IPS DF 6.9 (cell line): ENCODE results near the gene SLC25A30.
"Not testable (repeated sequence)": the region's sequence is repeated elsewhere in the genome, so short reads cannot be mapped to it uniquely, and the experiment has no call there.

Experiments
- DNase-seq: peaks from one replicate; pipeline ENCODE4 v3.0.0-alpha.2; 2013; ENCODE audit warnings: low read depth, low spot score
- H3K27ac ChIP-seq: one replicate; pipeline ENCODE4 v1.5.1; 2013; ENCODE audit warnings: low read length, control low read depth
- H3K27me3 ChIP-seq: 2 replicates; pipeline ENCODE4 v1.6.1; 2013; ENCODE audit warnings: mild to moderate bottlenecking, low read length; ENCODE audit not compliant: control insufficient read depth, insufficient read depth
- H3K36me3 ChIP-seq: 2 replicates; pipeline ENCODE4 v1.6.1; 2013; ENCODE audit warnings: low read length; ENCODE audit not compliant: control insufficient read depth, insufficient read depth
- H3K4me1 ChIP-seq: 2 replicates; pipeline ENCODE4 v1.6.1; 2013; ENCODE audit warnings: low read length; ENCODE audit not compliant: control insufficient read depth, insufficient read depth
- H3K4me3 ChIP-seq: 2 replicates; pipeline ENCODE4 v1.5.1; 2013; ENCODE audit warnings: mild to moderate bottlenecking, low read length
- H3K9me3 ChIP-seq: 2 replicates; pipeline ENCODE4 v1.6.1; 2013; ENCODE audit warnings: low read length, inconsistent platforms; ENCODE audit not compliant: control insufficient read depth, insufficient read depth
- WGBS: extraction: QIAGEN DNeasy Blood & Tissue Kit; methylation state at CpG from one replicate; pipeline ENCODE4 v1.1.7; 2013; ENCODE audit warnings: mixed read lengths, missing lambda C conversion rate; ENCODE audit not compliant: insufficient read length, insufficient coverage; 5-methylcytosine and 5-hydroxymethylcytosine counted together

Gene SLC25A30

DNA sequence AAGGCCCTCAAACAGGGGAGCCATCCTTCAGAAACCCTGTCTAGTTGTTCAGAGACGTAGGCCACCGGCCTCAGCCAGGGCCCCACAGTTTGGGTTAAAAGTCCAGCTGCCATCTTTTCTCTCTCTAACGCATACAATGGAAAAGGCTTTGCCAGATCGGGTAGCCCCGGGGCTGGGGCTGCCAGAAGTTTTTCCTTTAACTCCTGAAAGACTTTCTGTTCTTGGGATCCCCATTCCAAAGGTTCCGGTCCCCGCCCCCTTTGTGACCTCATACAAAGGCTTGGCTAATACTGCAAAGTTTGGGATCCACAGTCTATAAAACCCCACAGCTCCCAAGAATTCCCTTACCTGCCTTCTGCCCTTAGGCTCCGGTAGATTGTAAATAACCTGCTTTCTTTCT lies 37.5 kb downstream of the SLC25A30 start:
- not testable (repeated sequence) for H3K9me3 ChIP-seq, H3K4me1 ChIP-seq, H3K27me3 ChIP-seq, DNase-seq, H3K4me3 ChIP-seq, H3K27ac ChIP-seq, H3K36me3 ChIP-seq
- no CpG with 5 or more reads among the region's 8 CpGs for WGBS

DNA sequence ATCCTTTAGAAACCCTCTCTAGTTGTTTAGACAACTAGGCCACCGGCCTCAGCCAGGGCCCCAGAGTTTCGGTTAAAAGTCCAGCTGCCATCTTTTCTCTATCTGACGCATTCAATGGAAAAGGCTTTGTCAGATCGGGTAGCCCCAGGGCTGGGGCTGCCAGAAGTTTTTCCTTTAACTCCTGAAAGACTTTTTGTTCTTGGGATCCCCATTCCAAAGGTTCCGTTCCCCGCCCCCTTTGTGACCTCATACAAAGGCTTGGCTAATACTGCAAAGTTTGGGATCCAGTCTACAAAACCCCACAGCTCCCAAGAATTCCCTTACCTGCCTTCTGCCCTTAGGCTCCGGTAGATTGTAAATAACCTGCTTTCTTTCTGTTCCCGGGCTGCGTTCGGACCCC lies 38.7 kb downstream of the SLC25A30 start:
- H3K36me3 ChIP-seq, H3K27ac ChIP-seq, H3K4me3 ChIP-seq, DNase-seq, H3K4me1 ChIP-seq, H3K9me3 ChIP-seq, H3K27me3 ChIP-seq: not testable (repeated sequence)
- WGBS: no CpG with 5 or more reads among the region's 10 CpGs

- not testable (repeated sequence) for H3K27me3 ChIP-seq
- no CpG with 5 or more reads among the region's 8 CpGs for WGBS
These were observed 39.4 kb downstream of the SLC25A30 start for GRCh38 chr13:45378786-45379185.

GRCh38 chr13:45377314-45377713 lies 40.9 kb downstream of the SLC25A30 start:
- not testable (repeated sequence) for H3K4me3 ChIP-seq, H3K27me3 ChIP-seq, H3K9me3 ChIP-seq

More at GRCh38 chr13:45378786-45379185, 39.4 kb downstream of the SLC25A30 start:
- not testable (repeated sequence) for H3K36me3 ChIP-seq, H3K4me1 ChIP-seq, H3K27ac ChIP-seq, DNase-seq, H3K4me3 ChIP-seq, H3K9me3 ChIP-seq

DNA sequence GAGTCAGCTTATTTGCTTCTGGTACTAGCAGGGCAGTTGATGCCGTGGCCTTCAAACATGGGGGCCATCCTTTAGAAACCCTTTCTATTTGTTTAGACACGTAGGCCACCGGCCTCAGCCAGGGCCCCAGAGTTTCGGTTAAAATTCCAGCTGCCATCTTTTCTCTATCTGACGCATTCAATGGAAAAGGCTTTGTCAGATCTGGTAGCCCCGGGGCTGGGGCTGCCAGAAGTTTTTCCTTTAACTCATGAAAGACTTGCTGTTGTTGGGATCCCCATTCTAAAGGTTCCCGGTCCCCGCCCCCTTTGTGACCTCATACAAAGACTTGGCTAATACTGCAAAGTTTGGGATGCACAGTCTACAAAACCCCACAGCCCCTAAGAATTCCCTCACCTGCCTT lies 41.5 kb downstream of the SLC25A30 start:
- H3K27ac ChIP-seq, H3K27me3 ChIP-seq, H3K4me3 ChIP-seq, DNase-seq, H3K9me3 ChIP-seq, H3K36me3 ChIP-seq, H3K4me1 ChIP-seq: not testable (repeated sequence)
- whole genome bisulfite sequencing: no CpG with 5 or more reads among the region's 8 CpGs

More at GRCh38 chr13:45377314-45377713, 40.9 kb downstream of the SLC25A30 start:
- H3K4me1 ChIP-seq, H3K36me3 ChIP-seq, H3K27ac ChIP-seq, DNase-seq: not testable (repeated sequence)
- WGBS: no CpG with 5 or more reads among the region's 12 CpGs

DNA sequence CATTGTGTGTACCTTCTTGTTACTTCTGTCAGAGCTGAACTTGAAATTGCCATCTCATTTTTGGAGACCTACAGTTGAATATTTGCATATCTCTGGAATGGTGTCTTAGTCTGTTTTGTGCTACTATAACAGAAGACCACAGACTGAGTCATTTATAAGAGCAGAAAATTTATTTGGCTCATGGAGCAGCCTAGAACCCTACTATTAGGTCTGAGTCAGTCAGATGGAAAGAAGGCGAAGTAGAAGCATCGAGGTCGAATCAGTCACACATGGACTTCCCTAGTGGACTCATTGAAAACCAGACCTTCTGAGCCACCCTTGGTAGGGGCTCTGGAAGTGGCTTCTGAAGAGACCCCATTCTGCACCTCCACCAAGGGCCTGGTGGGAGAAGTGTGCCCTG lies 43.3 kb downstream of the SLC25A30 start:
- no peak overlapping the region for H3K27ac ChIP-seq
- no CpG with 5 or more reads among the region's 3 CpGs for WGBS
- H3K4me1 ChIP-seq: peaks cover 2% of the 10 kb centered on the region
- H3K4me3 ChIP-seq: no peak overlapping the region
- no peaks in the 10 kb centered on the region for H3K9me3 ChIP-seq
- no peak for DNase-seq
- H3K36me3 ChIP-seq: no peaks in the 10 kb centered on the region
- H3K27me3 ChIP-seq: no peaks in the 10 kb centered on the region

DNA sequence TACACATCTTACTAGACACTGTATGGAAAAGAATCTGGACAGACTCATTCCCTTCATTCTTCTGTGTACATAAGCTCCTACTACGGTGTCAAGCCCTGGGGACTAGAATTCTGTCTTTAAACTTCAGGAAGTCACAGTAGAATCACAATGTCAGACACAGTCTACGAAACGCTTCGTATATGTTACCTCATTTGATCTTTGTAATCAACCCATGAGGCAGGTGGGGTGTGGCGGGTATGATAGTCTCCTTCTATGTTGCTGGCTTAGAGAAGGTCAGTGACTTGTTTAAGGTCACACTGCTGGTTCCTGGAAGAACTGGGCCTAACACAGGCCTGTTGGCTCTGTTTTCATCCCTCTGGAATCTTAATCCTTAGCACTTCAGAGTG lies 45.0 kb downstream of the SLC25A30 start:
- peaks cover 2% of the 10 kb centered on the region for H3K4me1 ChIP-seq
- H3K27me3 ChIP-seq: no peaks in the 10 kb centered on the region
- H3K36me3 ChIP-seq: no peaks in the 10 kb centered on the region
- no CpG with 5 or more reads among the region's 5 CpGs for whole genome bisulfite sequencing
- H3K9me3 ChIP-seq: no peaks in the 10 kb centered on the region
- DNase-seq: no peak
- no peak overlapping the region for H3K4me3 ChIP-seq
- H3K27ac ChIP-seq: no peak overlapping the region

DNA sequence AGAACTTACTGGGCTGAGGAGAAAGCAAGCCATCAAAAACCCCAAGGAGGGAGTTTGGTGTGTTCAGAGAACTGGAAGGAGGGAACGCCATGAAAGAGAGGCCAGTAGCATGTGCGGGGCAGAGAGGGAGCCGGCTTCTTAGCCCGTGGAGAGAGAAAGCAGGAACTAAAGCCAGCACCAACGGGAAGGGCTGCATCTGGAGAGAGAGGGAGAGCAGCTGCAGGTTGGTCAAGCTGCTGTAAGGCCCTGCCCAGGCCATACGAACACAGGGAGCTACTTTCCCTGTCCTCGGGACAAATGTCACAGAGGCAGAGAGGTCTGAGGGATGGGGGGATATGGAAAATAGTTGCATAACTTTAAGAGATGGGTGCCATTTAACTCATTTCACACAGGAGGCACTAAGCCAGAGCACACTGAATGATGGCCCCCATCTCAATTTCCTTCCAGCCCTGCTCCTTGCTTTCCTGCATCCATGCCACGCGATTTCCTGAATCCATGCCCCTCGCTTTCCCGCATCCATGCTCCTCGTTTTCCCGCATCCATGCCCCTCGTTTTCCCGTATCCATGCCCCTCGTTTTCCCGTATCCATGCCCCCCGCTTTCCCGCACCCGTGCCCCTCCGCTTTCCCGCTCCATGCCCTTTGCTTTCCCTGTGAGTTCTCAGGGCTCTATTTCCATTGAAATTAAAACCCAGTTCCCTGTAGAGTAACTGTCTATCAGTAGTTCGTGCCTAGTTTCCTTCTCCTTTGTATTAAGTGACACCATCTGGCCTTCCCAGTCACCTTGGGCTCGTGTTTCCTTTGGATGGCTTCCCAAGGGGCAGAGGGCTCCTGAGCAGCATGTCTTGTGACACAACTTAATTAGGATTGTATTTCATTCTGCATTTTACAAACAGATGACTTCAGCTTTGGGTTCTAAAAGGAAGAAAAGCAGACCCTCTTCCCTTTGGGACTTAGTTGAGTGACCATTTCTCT lies 45.7 kb downstream of the SLC25A30 start:
- no peak overlapping the region for H3K4me3 ChIP-seq
- no CpG with 5 or more reads among the region's 24 CpGs for WGBS
- no peaks in the 10 kb centered on the region for H3K9me3 ChIP-seq
- DNase-seq: no peak
- H3K4me1 ChIP-seq: peaks cover 2% of the 10 kb centered on the region
- no peak overlapping the region for H3K27ac ChIP-seq
- no peaks in the 10 kb centered on the region for H3K36me3 ChIP-seq
- H3K27me3 ChIP-seq: no peaks in the 10 kb centered on the region

DNA sequence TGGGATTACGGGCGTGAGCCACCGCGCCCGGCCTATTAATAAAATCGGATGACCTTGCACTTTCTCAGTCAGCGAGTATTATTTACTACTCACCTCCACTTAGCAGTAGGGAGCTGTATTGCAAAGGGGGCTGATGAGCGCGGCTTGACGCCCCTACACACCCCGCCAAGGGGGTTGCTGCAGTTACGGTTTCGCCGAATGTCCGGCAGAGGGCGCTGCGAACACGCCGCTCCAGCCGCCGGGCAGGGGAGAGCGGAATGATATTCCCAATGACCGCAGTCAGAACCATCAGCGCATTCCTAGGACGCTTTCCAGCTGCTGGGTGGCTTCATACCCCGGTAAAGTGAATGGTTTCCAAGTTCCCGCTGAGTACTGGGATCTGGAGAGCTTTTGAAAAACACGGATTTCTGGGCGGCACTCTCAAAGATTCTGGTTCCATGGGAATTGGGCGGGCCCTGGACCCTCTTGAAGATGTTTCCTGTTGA lies 47.2 kb downstream of the SLC25A30 start:
- Histone ChIP-seq H3K4me3 (no peak overlapping the region), H3K36me3 (no peaks in the 10 kb centered on the region), H3K9me3 (no peaks in the 10 kb centered on the region), H3K27me3 (no peaks in the 10 kb centered on the region), H3K27ac (no peak overlapping the region), H3K4me1 (peaks cover 2% of the 10 kb centered on the region)
- WGBS: no CpG with 5 or more reads among the region's 30 CpGs
- peak; percentile 84 for DNase-seq

DNA sequence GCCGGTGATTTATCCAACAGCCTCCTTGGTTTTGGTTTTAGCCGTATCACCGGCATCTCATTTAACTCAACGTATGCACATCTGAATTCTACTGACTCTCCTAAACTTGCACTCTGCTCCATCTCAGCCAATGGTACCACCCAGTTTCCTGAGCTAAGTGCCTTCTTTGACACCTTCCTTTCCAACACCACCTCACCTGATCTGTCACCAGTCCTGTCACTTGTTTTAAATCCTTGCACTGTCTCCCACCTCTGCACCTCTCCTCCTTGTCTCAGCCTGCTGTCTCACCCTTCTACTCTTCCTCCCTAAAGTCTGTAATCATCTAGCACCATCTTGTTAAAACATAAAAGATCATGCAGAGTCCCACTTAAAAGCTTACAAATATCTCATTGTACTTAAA lies 49.1 kb downstream of the SLC25A30 start:
- DNase-seq: no peak
- Histone ChIP-seq H3K36me3 (no peaks in the 10 kb centered on the region), H3K27me3 (no peaks in the 10 kb centered on the region)

GRCh38 chr13:45368571-45368970 lies 49.6 kb downstream of the SLC25A30 start:
- Histone ChIP-seq H3K4me1 (peaks cover 2% of the 10 kb centered on the region), H3K27ac (no peak overlapping the region)
- no CpG with 5 or more reads among the region's 3 CpGs for WGBS

More for the DNA sequence above, 49.1 kb downstream of the SLC25A30 start:
- no peaks in the 10 kb centered on the region for H3K9me3 ChIP-seq
- no peak overlapping the region for H3K4me3 ChIP-seq
- H3K4me1 ChIP-seq: peaks cover 2% of the 10 kb centered on the region
- no peak overlapping the region for H3K27ac ChIP-seq
- WGBS: no CpG with 5 or more reads among the region's 4 CpGs

More at GRCh38 chr13:45368571-45368970, 49.6 kb downstream of the SLC25A30 start:
- DNase-seq: no peak
- no peaks in the 10 kb centered on the region for H3K36me3 ChIP-seq
- no peaks in the 10 kb centered on the region for H3K9me3 ChIP-seq
- H3K4me3 ChIP-seq: no peak overlapping the region
- no peaks in the 10 kb centered on the region for H3K27me3 ChIP-seq
